ENCODE data around the gene MICU2. TPM values are rescaled to one million over a fixed set of nuclear protein-coding genes. Genes with fewer than 3 reads are reported as not detected.

MICU2 gene
- total RNA-seq, 4 donors from 2014 or later, result 83.3 to 130 (median 97.0) TPM

GRCh38 chr13:21475115-21475514 is 128.9 kb downstream of the MICU2 start:
- no peak for TF ChIP-seq POLR2A (IDR thresholded peaks at IDR 0.05)
- TF ChIP-seq POLR2AphosphoS5 (IDR thresholded peaks at IDR 0.05), result no peak
- TF ChIP-seq CTCF (IDR thresholded peaks at IDR 0.05), result no peak
- TF ChIP-seq EP300 (IDR thresholded peaks at IDR 0.05), result no peak

GRCh38 chr13:21470785-21471184 is 133.2 kb downstream of the MICU2 start:
- H3K9me3 ChIP-seq, result no peaks in the 10 kb centered on the region
- no peaks in the 10 kb centered on the region for H3K27me3 ChIP-seq
- no peak overlapping the region for H3K27ac ChIP-seq
- no peak for DNase-seq (ENCODE audit: low spot score in 2 of 2)
- no peaks in the 10 kb centered on the region for H3K4me1 ChIP-seq
- no peak overlapping the region for H3K4me3 ChIP-seq
- no peaks in the 10 kb centered on the region for H3K36me3 ChIP-seq
- TF ChIP-seq CTCF (IDR thresholded peaks at IDR 0.05), result no peak
- TF ChIP-seq EP300 (IDR thresholded peaks at IDR 0.05), result no peak
- TF ChIP-seq POLR2AphosphoS5 (IDR thresholded peaks at IDR 0.05), result no peak
- TF ChIP-seq POLR2A (IDR thresholded peaks at IDR 0.05), result no peak

More at GRCh38 chr13:21475115-21475514, 128.9 kb downstream of the MICU2 start:
- H3K4me1 ChIP-seq, result peaks cover 21% of the 10 kb centered on the region
- no peaks in the 10 kb centered on the region for H3K27me3 ChIP-seq
- 63% methylated on average over 6 of the region's 6 CpGs for WGBS
- H3K27ac ChIP-seq, result no peak overlapping the region
- no peaks in the 10 kb centered on the region for H3K36me3 ChIP-seq
- DNase-seq (ENCODE audit: low spot score in 2 of 2), result no peak
- no peaks in the 10 kb centered on the region for H3K9me3 ChIP-seq
- H3K4me3 ChIP-seq, result no peak overlapping the region

GRCh38 chr13:21466527-21466926 is 137.4 kb downstream of the MICU2 start:
- TF ChIP-seq EP300 (IDR thresholded peaks at IDR 0.05), result no peak
- TF ChIP-seq POLR2A (IDR thresholded peaks at IDR 0.05), result no peak
- TF ChIP-seq POLR2AphosphoS5 (IDR thresholded peaks at IDR 0.05), result no peak
- no peak for TF ChIP-seq CTCF (IDR thresholded peaks at IDR 0.05)
- Histone ChIP-seq H3K27ac (no peak overlapping the region), H3K4me1 (no peaks in the 10 kb centered on the region), H3K4me3 (no peak overlapping the region), H3K9me3 (no peaks in the 10 kb centered on the region), H3K27me3 (no peaks in the 10 kb centered on the region), H3K36me3 (no peaks in the 10 kb centered on the region)
- no peak for DNase-seq (ENCODE audit: low spot score in 2 of 2)
- WGBS, result 74% methylated on average over 7 of the region's 7 CpGs

GRCh38 chr13:21465710-21466160 is 138.2 kb downstream of the MICU2 start:
- TF ChIP-seq POLR2A (IDR thresholded peaks at IDR 0.05) (no peak), POLR2AphosphoS5 (IDR thresholded peaks at IDR 0.05) (no peak), EP300 (IDR thresholded peaks at IDR 0.05) (no peak), CTCF (IDR thresholded peaks at IDR 0.05) (no peak)
- DNase-seq (ENCODE audit: low spot score in 2 of 2), result no peak
- Histone ChIP-seq H3K27me3 (no peaks in the 10 kb centered on the region), H3K27ac (no peak overlapping the region), H3K4me3 (no peak overlapping the region), H3K36me3 (no peaks in the 10 kb centered on the region), H3K9me3 (no peaks in the 10 kb centered on the region), H3K4me1 (no peaks in the 10 kb centered on the region)
- WGBS, result 66% methylated on average over 9 of the region's 9 CpGs

DNA sequence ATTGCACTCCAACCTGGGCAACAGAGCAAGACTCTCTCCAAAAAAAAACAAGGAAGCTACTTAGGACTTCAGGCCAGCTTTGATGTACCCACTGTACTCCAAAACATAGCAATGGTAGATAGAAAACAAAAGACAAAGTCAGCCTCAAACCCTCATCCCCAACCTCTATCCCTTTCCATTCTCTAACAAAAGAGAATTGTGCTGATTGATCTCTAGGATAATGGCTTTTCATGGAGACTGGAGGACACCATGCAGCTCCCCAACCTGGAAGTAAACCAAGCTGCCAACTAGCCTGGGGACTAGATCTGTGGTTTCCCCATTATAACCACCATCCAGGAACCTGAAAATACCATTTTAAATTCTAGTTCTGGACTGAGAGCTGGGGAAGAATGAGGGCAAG is 140.5 kb downstream of the MICU2 start:
- DNase-seq (ENCODE audit: low spot score in 2 of 2), result no peak
- H3K27me3 ChIP-seq, result no peaks in the 10 kb centered on the region
- no peaks in the 10 kb centered on the region for H3K9me3 ChIP-seq
- H3K4me1 ChIP-seq, result peaks cover 5% of the 10 kb centered on the region
- H3K36me3 ChIP-seq, result no peaks in the 10 kb centered on the region
- no peak overlapping the region for H3K4me3 ChIP-seq
- TF ChIP-seq CTCF (IDR thresholded peaks at IDR 0.05) (no peak), POLR2AphosphoS5 (IDR thresholded peaks at IDR 0.05) (no peak), POLR2A (IDR thresholded peaks at IDR 0.05) (no peak), EP300 (IDR thresholded peaks at IDR 0.05) (no peak)
- no peak overlapping the region for H3K27ac ChIP-seq

Data from suprapubic skin (tissue), 4 donors.